ENCODE results near the gene ATP6V0D1.

The ATP6V0D1 gene

DNA sequence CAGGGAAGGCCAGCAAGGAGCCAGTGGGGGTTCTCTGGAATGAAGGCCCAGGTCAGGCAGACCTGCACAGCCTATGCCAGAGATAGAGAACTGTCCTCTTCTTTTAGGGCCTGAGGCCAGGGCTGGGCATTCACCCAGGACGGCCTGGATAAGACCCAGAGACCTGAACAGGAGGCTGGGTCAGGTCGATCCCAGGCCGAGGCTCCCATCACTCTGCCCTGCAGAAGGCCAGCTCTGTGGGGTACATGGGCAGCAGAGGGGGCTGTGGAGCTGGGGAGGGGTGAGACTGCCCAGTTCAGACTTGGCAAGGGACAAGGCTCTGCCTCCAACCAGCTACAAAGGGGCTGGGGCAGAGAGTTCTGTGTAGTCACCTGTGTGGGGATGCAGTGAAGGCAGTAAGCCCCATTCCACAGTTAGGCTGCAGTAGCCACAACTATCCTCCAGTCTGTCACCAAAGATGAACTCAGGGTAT lies 35.5 kb downstream of the ATP6V0D1 start:
- TF ChIP-seq, protein P1, sequence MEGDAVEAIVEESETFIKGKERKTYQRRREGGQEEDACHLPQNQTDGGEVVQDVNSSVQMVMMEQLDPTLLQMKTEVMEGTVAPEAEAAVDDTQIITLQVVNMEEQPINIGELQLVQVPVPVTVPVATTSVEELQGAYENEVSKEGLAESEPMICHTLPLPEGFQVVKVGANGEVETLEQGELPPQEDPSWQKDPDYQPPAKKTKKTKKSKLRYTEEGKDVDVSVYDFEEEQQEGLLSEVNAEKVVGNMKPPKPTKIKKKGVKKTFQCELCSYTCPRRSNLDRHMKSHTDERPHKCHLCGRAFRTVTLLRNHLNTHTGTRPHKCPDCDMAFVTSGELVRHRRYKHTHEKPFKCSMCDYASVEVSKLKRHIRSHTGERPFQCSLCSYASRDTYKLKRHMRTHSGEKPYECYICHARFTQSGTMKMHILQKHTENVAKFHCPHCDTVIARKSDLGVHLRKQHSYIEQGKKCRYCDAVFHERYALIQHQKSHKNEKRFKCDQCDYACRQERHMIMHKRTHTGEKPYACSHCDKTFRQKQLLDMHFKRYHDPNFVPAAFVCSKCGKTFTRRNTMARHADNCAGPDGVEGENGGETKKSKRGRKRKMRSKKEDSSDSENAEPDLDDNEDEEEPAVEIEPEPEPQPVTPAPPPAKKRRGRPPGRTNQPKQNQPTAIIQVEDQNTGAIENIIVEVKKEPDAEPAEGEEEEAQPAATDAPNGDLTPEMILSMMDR (IDR thresholded peaks at IDR 0.05; ENCODE audit: low read depth, low read length, missing control alignments): peak; percentile 7
- DNase-seq (ENCODE audit: extremely low read depth, low read depth): no peak
- H3K4me3 ChIP-seq (replicated peaks; ENCODE audit: low read depth, low read length): no peak overlapping the region

DNA sequence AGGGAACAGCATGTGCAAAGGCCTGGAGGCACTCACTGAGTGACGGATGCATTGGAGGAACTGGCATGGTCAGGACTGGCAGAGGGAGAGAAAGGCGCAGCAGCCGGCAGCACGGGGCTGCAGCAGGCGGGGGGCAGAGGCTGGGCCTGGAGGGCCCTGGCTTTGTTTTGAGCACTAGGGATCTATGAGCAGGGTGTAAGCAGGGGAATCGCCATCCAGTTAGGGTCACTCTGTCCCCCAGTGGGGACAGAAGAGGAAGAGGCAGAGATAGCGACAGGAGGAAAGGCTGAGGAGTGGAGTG lies 35.9 kb downstream of the ATP6V0D1 start:
- TF ChIP-seq, protein P1 (IDR thresholded peaks at IDR 0.05; ENCODE audit: low read depth, low read length, missing control alignments): no peak
- DNase-seq (ENCODE audit: extremely low read depth, low read depth): no peak
- no peak overlapping the region for H3K4me3 ChIP-seq (replicated peaks; ENCODE audit: low read depth, low read length)

DNA sequence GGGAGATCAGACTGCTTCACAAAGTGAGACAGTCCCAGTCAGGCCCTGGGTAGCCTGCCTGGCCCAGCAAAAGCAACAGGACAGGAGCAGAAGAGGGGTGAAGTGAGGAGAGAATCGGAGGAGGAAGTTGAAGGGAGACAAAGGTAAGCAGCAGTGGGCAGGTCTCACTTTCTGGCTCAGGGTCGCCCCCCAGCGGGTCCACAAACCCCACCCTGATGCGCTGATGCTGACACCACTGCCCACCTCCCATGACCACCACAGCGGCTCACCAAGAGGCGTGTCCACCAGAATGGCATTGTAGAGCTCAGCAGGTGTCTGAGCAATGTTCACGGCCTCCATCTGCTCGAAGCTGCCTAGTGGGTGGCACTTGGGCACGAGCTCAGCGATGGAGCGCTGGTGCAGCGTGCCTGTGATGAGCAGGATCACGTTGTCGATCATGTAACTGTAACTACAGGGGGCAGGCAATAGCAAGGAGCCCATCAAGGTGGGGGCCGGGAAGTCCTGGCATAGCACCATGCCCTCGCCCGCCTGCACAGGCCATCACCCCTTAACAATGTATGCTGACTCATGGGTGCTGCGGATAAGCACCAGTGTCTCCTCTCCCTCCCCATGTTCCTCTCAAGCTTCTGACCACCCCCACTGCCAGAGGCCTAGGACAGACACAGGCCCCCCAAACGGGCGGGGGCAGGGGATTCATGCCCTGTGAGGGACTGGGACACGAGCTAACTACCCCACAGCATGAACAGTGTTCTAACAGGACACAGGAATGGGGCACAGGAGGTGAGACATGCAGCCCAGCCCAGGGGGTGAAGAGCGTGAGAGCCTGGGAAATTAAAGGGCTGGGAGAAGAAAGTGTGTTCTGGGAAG lies 36.5 kb downstream of the ATP6V0D1 start:
- TF ChIP-seq, protein P1 (IDR thresholded peaks at IDR 0.05; ENCODE audit: low read depth, low read length, missing control alignments): no peak
- DNase-seq (ENCODE audit: extremely low read depth, low read depth): no peak
- H3K4me3 ChIP-seq (replicated peaks; ENCODE audit: low read depth, low read length): no peak overlapping the region

DNA sequence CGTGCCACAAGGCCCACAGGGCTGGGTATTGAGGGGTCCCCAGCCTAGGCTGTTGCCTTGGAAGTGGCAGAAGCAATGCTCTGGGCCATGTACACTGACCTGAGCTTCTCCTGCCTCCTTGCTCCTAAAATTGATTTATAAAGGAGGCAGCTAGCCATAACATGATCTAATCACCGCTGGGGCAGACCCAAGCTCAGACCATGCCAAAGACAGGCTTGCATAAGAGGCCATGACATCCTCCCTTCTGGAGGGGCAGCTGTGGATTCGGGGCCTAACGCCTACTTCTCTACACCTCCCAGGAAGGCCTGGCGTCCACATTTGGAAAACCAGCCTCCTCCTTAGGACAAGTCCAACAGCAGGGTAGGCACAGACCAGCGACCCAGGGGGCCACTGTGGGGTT lies 37.7 kb downstream of the ATP6V0D1 start:
- H3K4me3 ChIP-seq (replicated peaks; ENCODE audit: low read depth, low read length): no peak overlapping the region
- TF ChIP-seq, protein P1 (IDR thresholded peaks at IDR 0.05; ENCODE audit: low read depth, low read length, missing control alignments): no peak
- no peak for DNase-seq (ENCODE audit: extremely low read depth, low read depth)

DNA sequence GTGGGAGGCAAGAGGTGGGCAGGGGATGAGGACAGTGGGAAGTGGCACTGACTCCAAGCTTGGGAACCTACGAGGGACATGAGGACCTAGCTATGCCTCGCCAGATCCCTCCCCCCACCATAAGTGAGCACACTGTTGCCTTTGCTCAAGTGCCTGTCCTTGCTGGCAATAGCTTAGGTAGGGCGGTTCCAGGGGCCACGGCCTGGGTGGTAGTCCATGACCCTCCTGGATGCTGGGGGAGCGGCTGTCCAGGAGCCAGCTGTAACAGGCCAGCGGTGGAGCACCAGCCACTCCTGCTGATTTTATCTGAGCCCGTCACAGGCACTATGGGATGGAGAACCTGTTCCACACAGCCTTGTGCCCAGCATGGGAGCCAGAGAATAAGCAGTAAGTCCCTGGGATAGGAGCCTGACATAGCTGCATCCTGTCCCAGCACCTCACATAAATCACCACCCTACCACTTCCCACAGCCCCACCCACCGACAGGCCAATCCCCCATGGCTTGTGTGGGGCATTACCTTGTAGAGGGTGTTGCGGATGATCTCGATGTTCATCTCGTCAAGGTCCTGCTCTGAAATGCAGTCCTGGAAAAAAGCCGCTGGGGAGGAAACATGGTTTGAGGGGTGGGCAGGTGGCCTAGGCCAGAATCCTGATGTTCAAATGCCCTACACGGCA lies 38.2 kb downstream of the ATP6V0D1 start:
- H3K4me3 ChIP-seq (replicated peaks; ENCODE audit: low read depth, low read length): no peak overlapping the region
- TF ChIP-seq, protein P1 (IDR thresholded peaks at IDR 0.05; ENCODE audit: low read depth, low read length, missing control alignments): no peak
- no peak for DNase-seq (ENCODE audit: extremely low read depth, low read depth)

DNA sequence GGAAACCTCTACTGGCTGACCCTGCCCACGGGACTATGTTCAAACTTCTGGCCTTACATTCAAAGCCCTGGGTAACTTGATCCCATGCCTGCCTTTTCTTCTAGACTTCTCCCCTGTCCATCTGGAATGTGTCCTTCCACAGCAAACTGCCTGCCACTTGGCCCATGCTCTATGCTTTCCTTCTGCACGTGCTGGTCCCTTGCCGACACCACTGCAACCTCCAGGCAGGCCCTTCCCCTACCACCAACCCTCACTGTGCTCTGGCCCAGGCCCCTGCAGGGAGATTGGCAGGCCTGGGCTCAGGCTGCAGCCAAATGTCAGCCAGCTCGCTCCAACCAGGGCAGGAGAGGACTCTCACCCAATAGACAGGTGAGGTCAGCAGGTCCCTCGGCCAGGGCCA lies 39.0 kb downstream of the ATP6V0D1 start:
- TF ChIP-seq, protein P1 (IDR thresholded peaks at IDR 0.05; ENCODE audit: low read depth, low read length, missing control alignments): no peak
- DNase-seq (ENCODE audit: extremely low read depth, low read depth): no peak
- no peak overlapping the region for H3K4me3 ChIP-seq (replicated peaks; ENCODE audit: low read depth, low read length)
